NCI-H526 treated with DMSO at 0.1 percent for 48 hours (cell line): ENCODE measurements around the gene AKAP6.
"Not testable (repeated sequence)": the region's sequence is repeated elsewhere in the genome, so short reads cannot be mapped to it uniquely, and the experiment has no call there.

Source experiments
- DNase-seq: peaks from one replicate; lab custom pipeline; 2025; lab: John Stamatoyannopoulos, UW

Gene AKAP6

GRCh38 chr14:32757568-32757967 lies 428.5 kb downstream of the AKAP6 start:
- DNase-seq = no peak

GRCh38 chr14:32761381-32761968 lies 432.4 kb downstream of the AKAP6 start:
- DNase-seq = no peak

- DNase-seq = no peak
Measured at GRCh38 chr14:32762886-32763285, 433.8 kb downstream of the AKAP6 start.

GRCh38 chr14:32763673-32764072 lies 434.6 kb downstream of the AKAP6 start:
- no peak for DNase-seq

- no peak for DNase-seq
Measured at GRCh38 chr14:32764131-32764530, 435.0 kb downstream of the AKAP6 start.

GRCh38 chr14:32770422-32770821 lies 441.3 kb downstream of the AKAP6 start:
- DNase-seq = no peak

- DNase-seq = no peak
Measured at GRCh38 chr14:32774214-32774613, 445.1 kb downstream of the AKAP6 start.

- DNase-seq = no peak
Measured at GRCh38 chr14:32779840-32780239, 450.7 kb downstream of the AKAP6 start.

GRCh38 chr14:32784405-32784804 lies 455.3 kb downstream of the AKAP6 start:
- DNase-seq = no peak

- DNase-seq = no peak
Measured at GRCh38 chr14:32785585-32785984, 456.5 kb downstream of the AKAP6 start.

GRCh38 chr14:32786886-32787285 lies 457.8 kb downstream of the AKAP6 start:
- no peak for DNase-seq

GRCh38 chr14:32793033-32793432 lies 463.9 kb downstream of the AKAP6 start:
- DNase-seq = not testable (repeated sequence)

- DNase-seq = no peak
Measured at GRCh38 chr14:32800320-32800719, 471.2 kb downstream of the AKAP6 start.

- no peak for DNase-seq
Measured at GRCh38 chr14:32802295-32802694, 473.2 kb downstream of the AKAP6 start.

GRCh38 chr14:32805979-32806378 lies 476.9 kb downstream of the AKAP6 start:
- DNase-seq = no peak

GRCh38 chr14:32808644-32809043 lies 479.5 kb downstream of the AKAP6 start:
- DNase-seq = peak; percentile 64

GRCh38 chr14:32809255-32809654 lies 480.2 kb downstream of the AKAP6 start:
- DNase-seq = no peak

GRCh38 chr14:32813401-32813800 lies 484.3 kb downstream of the AKAP6 start:
- DNase-seq = no peak

- no peak for DNase-seq
Measured at GRCh38 chr14:32814721-32815120, 485.6 kb downstream of the AKAP6 start.

- DNase-seq = no peak
Measured at GRCh38 chr14:32816588-32816987, 487.5 kb downstream of the AKAP6 start.

- peak; percentile 33 for DNase-seq
Measured at GRCh38 chr14:32817780-32818179, 488.7 kb downstream of the AKAP6 start.

- DNase-seq = no peak
Measured at GRCh38 chr14:32818581-32818980, 489.5 kb downstream of the AKAP6 start.

GRCh38 chr14:32820181-32820580 lies 491.1 kb downstream of the AKAP6 start:
- DNase-seq = no peak

- DNase-seq = no peak
Measured at GRCh38 chr14:32820682-32821081, 491.6 kb downstream of the AKAP6 start.
